ENCODE measurements around the gene CEACAM16. TPM values are rescaled to one million over a fixed set of nuclear protein-coding genes. Genes with fewer than 3 reads are reported as not detected.

Gene CEACAM16
- total RNA-seq, 2 experiments from 2014 or later: not detected

DNA sequence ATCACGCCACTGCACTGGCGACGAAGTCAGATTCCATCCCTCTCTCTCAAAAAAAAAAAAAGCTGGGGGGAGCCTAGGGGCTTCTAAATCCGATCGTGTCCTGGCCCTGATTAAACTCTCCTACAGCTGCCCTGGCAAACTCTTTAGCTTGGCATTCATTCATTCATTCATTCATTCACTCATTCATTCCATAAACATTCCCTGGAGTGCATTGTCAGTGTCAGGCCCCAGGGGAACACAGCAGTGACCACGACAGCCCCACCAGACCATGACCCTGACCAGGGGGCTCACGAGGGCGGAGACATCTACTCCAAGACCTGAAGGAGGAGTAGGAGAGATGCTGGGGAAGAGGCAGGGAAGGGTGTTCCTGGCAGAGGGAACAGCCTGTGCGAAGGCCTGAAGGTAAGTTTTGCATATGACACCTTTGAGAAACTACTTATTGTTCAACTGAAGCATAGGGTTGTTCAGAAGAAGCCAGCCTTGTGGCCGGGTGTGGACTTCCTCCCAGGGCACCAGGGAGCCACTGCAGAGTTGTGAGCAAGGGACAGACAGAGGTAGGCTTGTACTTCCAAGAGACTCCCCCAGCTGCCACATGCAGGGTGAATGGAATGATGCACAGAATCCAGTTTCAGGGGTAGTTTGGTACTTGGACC lies 24.5 kb downstream of the CEACAM16 start:
- no peak for TF ChIP-seq EZH2phosphoT487 (IDR thresholded peaks at IDR 0.05; ENCODE audit: borderline replicate concordance, low read depth, low read length)
- TF ChIP-seq, protein P1, sequence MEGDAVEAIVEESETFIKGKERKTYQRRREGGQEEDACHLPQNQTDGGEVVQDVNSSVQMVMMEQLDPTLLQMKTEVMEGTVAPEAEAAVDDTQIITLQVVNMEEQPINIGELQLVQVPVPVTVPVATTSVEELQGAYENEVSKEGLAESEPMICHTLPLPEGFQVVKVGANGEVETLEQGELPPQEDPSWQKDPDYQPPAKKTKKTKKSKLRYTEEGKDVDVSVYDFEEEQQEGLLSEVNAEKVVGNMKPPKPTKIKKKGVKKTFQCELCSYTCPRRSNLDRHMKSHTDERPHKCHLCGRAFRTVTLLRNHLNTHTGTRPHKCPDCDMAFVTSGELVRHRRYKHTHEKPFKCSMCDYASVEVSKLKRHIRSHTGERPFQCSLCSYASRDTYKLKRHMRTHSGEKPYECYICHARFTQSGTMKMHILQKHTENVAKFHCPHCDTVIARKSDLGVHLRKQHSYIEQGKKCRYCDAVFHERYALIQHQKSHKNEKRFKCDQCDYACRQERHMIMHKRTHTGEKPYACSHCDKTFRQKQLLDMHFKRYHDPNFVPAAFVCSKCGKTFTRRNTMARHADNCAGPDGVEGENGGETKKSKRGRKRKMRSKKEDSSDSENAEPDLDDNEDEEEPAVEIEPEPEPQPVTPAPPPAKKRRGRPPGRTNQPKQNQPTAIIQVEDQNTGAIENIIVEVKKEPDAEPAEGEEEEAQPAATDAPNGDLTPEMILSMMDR (conservative IDR thresholded peaks at IDR 0.05; ENCODE audit: low read length): no peak
- ChIA-PET POLR2A (interaction anchor here (0.6 to 1.5 kb wide), 2 partner anchors 12 to 47 kb away, joined by 5 to 7 read pairs; no protein-coding TSS in a partner anchor), CTCF (ENCODE audit: unreplicated experiment) (interaction anchor here (0.6 to 1.9 kb wide), 6 partner anchors 44 to 1734 kb away, joined by 3 to 9 read pairs (median 4); no protein-coding TSS in a partner anchor)
- no peak overlapping the region for H3K27ac ChIP-seq (ENCODE audit: low read depth, low read length, poor library complexity, severe bottlenecking)
- H3K4me3 ChIP-seq (ENCODE audit: low read depth, low read length, poor library complexity, severe bottlenecking): no peak overlapping the region
- H3K9me3 ChIP-seq (ENCODE audit: low read length): no peaks in the 10 kb centered on the region
- peaks cover 53% of the 10 kb centered on the region for H3K4me1 ChIP-seq (ENCODE audit: insufficient read depth, low read length, poor library complexity, severe bottlenecking)
- BruUV-seq (replicated peaks): no TSS peak
- no peak overlapping the region; the same call in 1 of the 2 replicates for H2AFZ ChIP-seq (ENCODE audit: low read length)
- no peaks in the 10 kb centered on the region for H3K9me2 ChIP-seq (ENCODE audit: insufficient read depth, low read length)
- no peak for DNase-seq (ENCODE audit: low spot score)
- H4K20me1 ChIP-seq (ENCODE audit: insufficient read depth, low read length): no peaks in the 10 kb centered on the region
- intact Hi-C loops (cut with micrococcal nuclease; ENCODE audit: unreplicated experiment): no loop called here
- no peaks in the 10 kb centered on the region for H3K36me3 ChIP-seq (ENCODE audit: insufficient read depth, low read length)
- H3K4me2 ChIP-seq (ENCODE audit: low read length): no peak overlapping the region
- H3K79me2 ChIP-seq (ENCODE audit: insufficient read depth, low read depth, low read length): no peaks in the 10 kb centered on the region

GRCh38 chr19:44723952-44724319 lies 25.0 kb downstream of the CEACAM16 start:
- Histone ChIP-seq H3K27ac (ENCODE audit: low read depth, low read length, poor library complexity, severe bottlenecking) (no peak overlapping the region), H3K4me1 (ENCODE audit: insufficient read depth, low read length, poor library complexity, severe bottlenecking) (peaks cover 53% of the 10 kb centered on the region), H3K4me2 (ENCODE audit: low read length) (peak overlapping the region; percentile 27), H4K20me1 (ENCODE audit: insufficient read depth, low read length) (no peaks in the 10 kb centered on the region), H3K9me3 (ENCODE audit: low read length) (no peaks in the 10 kb centered on the region), H3K4me3 (ENCODE audit: low read depth, low read length, poor library complexity, severe bottlenecking) (no peak overlapping the region), H3K79me2 (ENCODE audit: insufficient read depth, low read depth, low read length) (no peaks in the 10 kb centered on the region), H2AFZ (ENCODE audit: low read length) (peak overlapping the region; percentile 37; the same call in 1 of the 2 replicates), H3K36me3 (ENCODE audit: insufficient read depth, low read length) (no peaks in the 10 kb centered on the region), H3K9me2 (ENCODE audit: insufficient read depth, low read length) (no peaks in the 10 kb centered on the region)
- no TSS peak for BruUV-seq (replicated peaks)
- POLR2A ChIA-PET: interaction anchor here (0.6 to 1.5 kb wide), 2 partner anchors 12 to 47 kb away, joined by 5 to 7 read pairs; no protein-coding TSS in a partner anchor
- intact Hi-C loops (cut with micrococcal nuclease; ENCODE audit: unreplicated experiment): loop anchor here (1.0 kb wide), 1 partner anchor 46 kb away; no protein-coding TSS in a partner anchor
- TF ChIP-seq, protein P1 (conservative IDR thresholded peaks at IDR 0.05; ENCODE audit: low read length): peak; percentile 99
- TF ChIP-seq EZH2phosphoT487 (IDR thresholded peaks at IDR 0.05; ENCODE audit: borderline replicate concordance, low read depth, low read length): no peak
- CTCF ChIA-PET (ENCODE audit: unreplicated experiment): interaction anchor here (0.8 to 1.9 kb wide), 5 partner anchors 41 to 120 kb away, joined by 3 to 9 read pairs (median 4); no protein-coding TSS in a partner anchor
- peak; percentile 84 for DNase-seq (ENCODE audit: low spot score)

- ChIA-PET POLR2A (no interaction called here), CTCF (ENCODE audit: unreplicated experiment) (interaction anchor here (1.9 kb wide), 1 partner anchor 46 kb away, joined by 9 read pairs; no protein-coding TSS in a partner anchor)
- Histone ChIP-seq H3K9me2 (ENCODE audit: insufficient read depth, low read length) (no peaks in the 10 kb centered on the region), H3K9me3 (ENCODE audit: low read length) (no peaks in the 10 kb centered on the region), H4K20me1 (ENCODE audit: insufficient read depth, low read length) (no peaks in the 10 kb centered on the region), H2AFZ (ENCODE audit: low read length) (no peak overlapping the region), H3K4me3 (ENCODE audit: low read depth, low read length, poor library complexity, severe bottlenecking) (no peak overlapping the region), H3K79me2 (ENCODE audit: insufficient read depth, low read depth, low read length) (no peaks in the 10 kb centered on the region), H3K27ac (ENCODE audit: low read depth, low read length, poor library complexity, severe bottlenecking) (no peak overlapping the region), H3K4me2 (ENCODE audit: low read length) (no peak overlapping the region), H3K36me3 (ENCODE audit: insufficient read depth, low read length) (no peaks in the 10 kb centered on the region), H3K4me1 (ENCODE audit: insufficient read depth, low read length, poor library complexity, severe bottlenecking) (peaks cover 53% of the 10 kb centered on the region)
- intact Hi-C loops (cut with micrococcal nuclease; ENCODE audit: unreplicated experiment): no loop called here
- BruUV-seq (replicated peaks): no TSS peak
- TF ChIP-seq, protein P1 (conservative IDR thresholded peaks at IDR 0.05; ENCODE audit: low read length): no peak
- TF ChIP-seq EZH2phosphoT487 (IDR thresholded peaks at IDR 0.05; ENCODE audit: borderline replicate concordance, low read depth, low read length): no peak
- no peak for DNase-seq (ENCODE audit: low spot score)
These were observed 26.3 kb downstream of the CEACAM16 start for GRCh38 chr19:44725251-44725650.

All from OCI-LY7 (cell line).